Mesenchymal stem cell (in vitro differentiated cells and primary cell): ENCODE results near the gene ADCY10.

Source experiments
- DNase-seq: peaks from one replicate; pipeline ENCODE4 v3.0.0-alpha.2; 2013
- H2AFZ ChIP-seq: one replicate; pipeline ENCODE4 v1.6.1; 2013; ENCODE audit warnings: low read depth, mild to moderate bottlenecking, control low read depth, inconsistent platforms, low read length, moderate library complexity
- H2AK5ac ChIP-seq: 2 replicates; pipeline ENCODE4 v1.6.1; 2013; ENCODE audit warnings: low read length, moderate library complexity, mild to moderate bottlenecking, inconsistent platforms; ENCODE audit not compliant: severe bottlenecking
- H2BK120ac ChIP-seq: one replicate; pipeline ENCODE4 v1.6.1; 2013; ENCODE audit warnings: low read depth, mild to moderate bottlenecking, inconsistent platforms, low read length, moderate library complexity
- H2BK12ac ChIP-seq, 2 experiments: one replicate each; pipeline ENCODE4 v1.6.1; 2013; ENCODE audit warnings: inconsistent platforms in 2 of 2, low read length in 2 of 2, mild to moderate bottlenecking in 2 of 2, moderate library complexity in 2 of 2, control low read depth in 1 of 2
- H2BK15ac ChIP-seq: one replicate; pipeline ENCODE4 v1.6.1; 2013; ENCODE audit warnings: mild to moderate bottlenecking, low read depth, inconsistent platforms; ENCODE audit not compliant: poor library complexity, severe bottlenecking
- H2BK5ac ChIP-seq: 2 replicates; pipeline ENCODE4 v1.6.1; 2013; ENCODE audit warnings: low read depth, mild to moderate bottlenecking, low read length, control low read depth, inconsistent platforms; ENCODE audit not compliant: poor library complexity, severe bottlenecking
- H3K14ac ChIP-seq, 2 experiments: one replicate each; pipeline ENCODE4 v1.6.1; 2013; ENCODE audit warnings: inconsistent platforms in 2 of 2, low read length in 2 of 2, control low read depth in 1 of 2, mild to moderate bottlenecking in 1 of 2, moderate library complexity in 1 of 2
- H3K18ac ChIP-seq, 2 experiments: one replicate each; pipeline ENCODE4 v1.6.1; 2013; ENCODE audit warnings: inconsistent platforms in 2 of 2, low read length in 2 of 2, control low read depth in 1 of 2, low read depth in 1 of 2, mild to moderate bottlenecking in 1 of 2
- H3K23ac ChIP-seq, 2 experiments: one replicate each; pipeline ENCODE4 v1.6.1; 2013; ENCODE audit warnings: inconsistent platforms in 2 of 2, low read length in 2 of 2, mild to moderate bottlenecking in 2 of 2, moderate library complexity in 2 of 2, control low read depth in 1 of 2
- H3K27ac ChIP-seq: 2 replicates; pipeline ENCODE4 v1.5.1; 2013; ENCODE audit warnings: mild to moderate bottlenecking, moderate library complexity, low read length, control low read depth, inconsistent platforms; ENCODE audit not compliant: poor library complexity, severe bottlenecking
- H3K27me3 ChIP-seq, 2 experiments: 2 replicates each; pipeline versions ENCODE4 v1.6.1 to v1.7.0; 2013; ENCODE audit warnings: low read length in 2 of 2, mild to moderate bottlenecking in 2 of 2, moderate library complexity in 2 of 2, control low read depth in 1 of 2, inconsistent platforms in 1 of 2; ENCODE audit not compliant: control insufficient read depth in 1 of 2, insufficient read depth in 1 of 2
- H3K36me3 ChIP-seq, 2 experiments: 2 replicates each; pipeline versions ENCODE4 v1.6.1 to v1.7.0; 2013; ENCODE audit warnings: low read length in 2 of 2, control low read depth in 1 of 2, inconsistent platforms in 1 of 2, low read depth in 1 of 2, mild to moderate bottlenecking in 1 of 2; ENCODE audit not compliant: insufficient read depth in 2 of 2, control insufficient read depth in 1 of 2
- H3K4ac ChIP-seq, 2 experiments: one replicate each; pipeline ENCODE4 v1.6.1; 2013; ENCODE audit warnings: inconsistent platforms in 2 of 2, low read length in 2 of 2, mild to moderate bottlenecking in 2 of 2, moderate library complexity in 2 of 2, control low read depth in 1 of 2, low read depth in 1 of 2
- H3K4me1 ChIP-seq: 2 replicates; pipeline ENCODE4 v1.6.1; 2013; ENCODE audit warnings: low read depth, low read length, control low read depth; ENCODE audit not compliant: control insufficient read depth, insufficient read depth
- H3K4me2 ChIP-seq: 2 replicates; pipeline ENCODE4 v1.6.1; 2013; ENCODE audit warnings: low read length, mild to moderate bottlenecking, inconsistent platforms; ENCODE audit not compliant: poor library complexity, severe bottlenecking
- H3K4me3 ChIP-seq, 2 experiments: 2 replicates each; pipeline versions ENCODE4 v1.5.1 to v1.7.0; 2013; ENCODE audit warnings: low read length in 2 of 2, mild to moderate bottlenecking in 2 of 2, control low read depth in 1 of 2, low read depth in 1 of 2; ENCODE audit not compliant: insufficient read depth in 1 of 2
- H3K79me1 ChIP-seq: replicated peaks from 2 replicates; pipeline ENCODE4 v1.6.1; 2013; ENCODE audit warnings: mild to moderate bottlenecking, control low read depth, low read length, inconsistent platforms; ENCODE audit not compliant: poor library complexity, severe bottlenecking
- H3K9ac ChIP-seq: 2 replicates; pipeline ENCODE4 v1.7.0; 2013; ENCODE audit warnings: mild to moderate bottlenecking, low read length, moderate library complexity
- H3K9me3 ChIP-seq: 2 replicates; pipeline ENCODE4 v1.7.0; 2013; ENCODE audit warnings: mild to moderate bottlenecking, low read length; ENCODE audit not compliant: control insufficient read depth
- H4K8ac ChIP-seq: one replicate; pipeline ENCODE4 v1.6.1; 2013; ENCODE audit warnings: inconsistent platforms, mild to moderate bottlenecking, low read length, moderate library complexity
- H4K91ac ChIP-seq: one replicate; pipeline ENCODE4 v1.6.1; 2013; ENCODE audit warnings: mild to moderate bottlenecking, low read length, inconsistent platforms
- WGBS: methylation state at CpG from one replicate; pipeline ENCODE4 v1.1.7; 2013; ENCODE audit warnings: mixed read lengths; 5-methylcytosine and 5-hydroxymethylcytosine counted together

Gene ADCY10

GRCh38 chr1:167766538-167766937 is 147.4 kb downstream of the ADCY10 start:
- H2BK12ac ChIP-seq: no peak overlapping the region
- H3K4me2 ChIP-seq: no peak overlapping the region
- H3K14ac ChIP-seq: no peak overlapping the region
- no peaks in the 10 kb centered on the region for H3K9me3 ChIP-seq
- H3K18ac ChIP-seq: no peak overlapping the region
- H2BK120ac ChIP-seq: no peak overlapping the region
- no peak overlapping the region for H2BK5ac ChIP-seq
- no peak overlapping the region for H3K23ac ChIP-seq
- H3K4ac ChIP-seq: no peak overlapping the region
- no peak overlapping the region for H3K4me3 ChIP-seq
- no peak overlapping the region for H2AFZ ChIP-seq
- no peak overlapping the region for H4K91ac ChIP-seq
- peaks cover 19% of the 10 kb centered on the region for H3K79me1 ChIP-seq
- peaks cover 5 to 55% of the 10 kb centered on the region in 2 experiments for H3K36me3 ChIP-seq
- H3K4me1 ChIP-seq: no peaks in the 10 kb centered on the region
- no peak overlapping the region for H3K27ac ChIP-seq
- H3K27me3 ChIP-seq: no peaks in the 10 kb centered on the region
- no peak for DNase-seq
- H2AK5ac ChIP-seq: no peak overlapping the region
- no CpG with 5 or more reads among the region's 2 CpGs for WGBS
- H2BK15ac ChIP-seq: no peak overlapping the region
- H4K8ac ChIP-seq: no peak overlapping the region
- no peak overlapping the region for H3K9ac ChIP-seq

- peaks cover 18% of the 10 kb centered on the region for H3K79me1 ChIP-seq
- H3K4ac ChIP-seq: no peak overlapping the region
- H3K14ac ChIP-seq: no peak overlapping the region
- no peaks in the 10 kb centered on the region for H3K27me3 ChIP-seq
- no peak overlapping the region for H2BK5ac ChIP-seq
- H2AFZ ChIP-seq: no peak overlapping the region
- no peak overlapping the region for H3K9ac ChIP-seq
- no peak overlapping the region for H4K91ac ChIP-seq
- no peak overlapping the region for H2BK15ac ChIP-seq
- H4K8ac ChIP-seq: no peak overlapping the region
- H3K18ac ChIP-seq: no peak overlapping the region
- no peak overlapping the region for H3K27ac ChIP-seq
- H3K4me1 ChIP-seq: peaks cover 1% of the 10 kb centered on the region
- H3K36me3 ChIP-seq: peaks cover 4 to 52% of the 10 kb centered on the region in 2 experiments
- no peak overlapping the region for H2BK120ac ChIP-seq
- no peak overlapping the region for H3K23ac ChIP-seq
- 100% methylated on average over 6 of the region's 6 CpGs for WGBS
- H2AK5ac ChIP-seq: no peak overlapping the region
- no peak overlapping the region for H2BK12ac ChIP-seq
- no peak overlapping the region for H3K4me2 ChIP-seq
- H3K4me3 ChIP-seq: no peak overlapping the region
- no peak for DNase-seq
- H3K9me3 ChIP-seq: no peaks in the 10 kb centered on the region
Observed at GRCh38 chr1:167765496-167765895, 148.4 kb downstream of the ADCY10 start.

- Histone ChIP-seq H3K4me3 (no peak overlapping the region), H4K8ac (no peak overlapping the region), H3K27ac (no peak overlapping the region), H3K27me3 (no peaks in the 10 kb centered on the region), H3K79me1 (peaks cover 18% of the 10 kb centered on the region), H3K36me3 (peaks cover 4 to 44% of the 10 kb centered on the region in 2 experiments), H4K91ac (no peak overlapping the region), H3K14ac (no peak overlapping the region), H2AK5ac (no peak overlapping the region), H3K9ac (no peak overlapping the region), H2BK15ac (no peak overlapping the region), H3K4me1 (peaks cover 1% of the 10 kb centered on the region), H2BK12ac (no peak overlapping the region), H3K9me3 (no peaks in the 10 kb centered on the region), H3K23ac (no peak overlapping the region), H2AFZ (no peak overlapping the region), H2BK5ac (no peak overlapping the region), H3K4ac (no peak overlapping the region), H3K4me2 (no peak overlapping the region), H3K18ac (no peak overlapping the region), H2BK120ac (no peak overlapping the region)
- DNase-seq: no peak
- WGBS: 100% methylated on average over 1 of the region's 5 CpGs
Observed at GRCh38 chr1:167764458-167765330, 149.2 kb downstream of the ADCY10 start.

- Histone ChIP-seq H3K4me2 (no peak overlapping the region), H3K4ac (no peak overlapping the region), H3K4me1 (peaks cover 1% of the 10 kb centered on the region), H3K9ac (no peak overlapping the region), H2AFZ (no peak overlapping the region), H3K36me3 (peaks cover 0 to 36% of the 10 kb centered on the region in 2 experiments), H3K27me3 (no peaks in the 10 kb centered on the region), H3K23ac (no peak overlapping the region), H2BK120ac (no peak overlapping the region), H2BK15ac (no peak overlapping the region), H3K79me1 (peaks cover 13% of the 10 kb centered on the region), H2BK12ac (no peak overlapping the region), H2AK5ac (no peak overlapping the region), H4K8ac (no peak overlapping the region), H3K27ac (no peak overlapping the region), H3K4me3 (no peak overlapping the region), H2BK5ac (no peak overlapping the region), H3K18ac (no peak overlapping the region), H4K91ac (no peak overlapping the region), H3K9me3 (no peaks in the 10 kb centered on the region), H3K14ac (no peak overlapping the region)
- WGBS: 100% methylated on average over 1 of the region's 5 CpGs
- no peak for DNase-seq
Observed at GRCh38 chr1:167763525-167764220, 150.3 kb downstream of the ADCY10 start.
